Body of pancreas (tissue), 4 donors: Measurements from ENCODE around the gene HACD3. TPM values are rescaled to one million over a fixed set of nuclear protein-coding genes. Genes with fewer than 3 reads are reported as not detected.

Experiments
- ATAC-seq: fragments of 150-250 bp; one replicate; pipeline ENCODE4 v1.9.1; 2016
- DNase-seq, 4 donors: peaks; one replicate each; pipeline ENCODE4 v3.0.0-alpha.2; 2019
- H3K27ac ChIP-seq, 4 donors: fragments of 200-600 bp; sonication (generic); 1 replicate in 3 of 4; 2 replicates in 1 of 4; pipeline versions ENCODE4 v1.5.1 to v1.6.1; 2016 to 2019; ENCODE audit warnings: mild to moderate bottlenecking in 1 of 4, mixed read lengths in 1 of 4, moderate library complexity in 1 of 4
- H3K27me3 ChIP-seq, 2 donors: fragments of 200-600 bp; sonication (generic); one replicate each; pipeline ENCODE4 v1.6.0; 2016; ENCODE audit warnings: mild to moderate bottlenecking in 1 of 2
- H3K36me3 ChIP-seq, 2 donors: fragments of 200-600 bp; sonication (generic); replicated peaks in 1 of 2; 2 replicates each; pipeline ENCODE4 v1.5.1; 2016; ENCODE audit warnings: low read depth in 2 of 2; ENCODE audit not compliant: insufficient read depth in 1 of 2
- H3K4me1 ChIP-seq: fragments of 200-600 bp; sonication (generic); one replicate; pipeline ENCODE4 v1.6.0; 2016
- H3K4me3 ChIP-seq, 2 donors: fragments of 200-600 bp; sonication (generic); 1 replicate in 1 of 2; 2 replicates in 1 of 2; pipeline ENCODE4 v1.5.1; 2016 to 2019
- H3K9me3 ChIP-seq, 3 donors: fragments of 200-600 bp; sonication (generic); 1 replicate in 2 of 3; 2 replicates in 1 of 3; pipeline ENCODE4 v1.5.1; 2016
- CTCF ChIP-seq, 7 experiments: fragments of 450-650 bp in 4 of 7; fragments of 200-600 bp in 3 of 7; sonication (generic) in 3 of 7; IDR thresholded peaks; one replicate each; pipeline ENCODE4 v1.5.1; 2016 to 2019; ENCODE audit warnings: antibody characterized with exemption in 7 of 7
- POLR2A ChIP-seq, 3 donors: fragments of 450-650 bp; IDR thresholded peaks; one replicate each; pipeline ENCODE4 v1.6.1; 2016; ENCODE audit warnings: antibody characterized with exemption in 3 of 3, mild to moderate bottlenecking in 2 of 3
- WGBS, 2 donors: methylation state at CpG; one replicate each; pipeline ENCODE4 v1.1.5; 2017; 5-methylcytosine and 5-hydroxymethylcytosine counted together
- intact Hi-C: fragments of 100-400 bp; cut with DNase I; formaldehyde crosslinking; loops from one replicate; pipeline ENCODE4 v1.15.1; 2023
- total RNA-seq, 2 donors: library from RNA; depleted of rRNA; stranded (reverse); fragments of >200 nt; gene quantifications; one replicate each; pipeline ENCODE4 v1.1.0, GENCODE V29; 2016

The HACD3 gene
- total RNA-seq, 2 donors from 2014 or later: 10.9 to 35.8 TPM

- Histone ChIP-seq H3K9me3 (no peaks in the 10 kb centered on the region), H3K4me3 (no peak overlapping the region), H3K4me1 (peaks cover 28% of the 10 kb centered on the region), H3K36me3 (no peaks in the 10 kb centered on the region), H3K27ac (no peak overlapping the region), H3K27me3 (no peaks in the 10 kb centered on the region)
- intact Hi-C loops: no loop called here
- DNase-seq: no peak
- no peak for TF ChIP-seq CTCF (IDR thresholded peaks at IDR 0.05)
- TF ChIP-seq POLR2A (IDR thresholded peaks at IDR 0.05): no peak
- 79 to 80% methylated on average over 4 of the region's 4 CpGs for WGBS, 2 donors
- ATAC-seq: no peak
These were observed 11.5 kb upstream of the HACD3 start for GRCh38 chr15:65518633-65519285.

- Histone ChIP-seq H3K9me3 (no peaks in the 10 kb centered on the region), H3K27ac (no peak overlapping the region), H3K36me3 (no peaks in the 10 kb centered on the region), H3K27me3 (no peaks in the 10 kb centered on the region), H3K4me1 (peaks cover 8% of the 10 kb centered on the region), H3K4me3 (no peak overlapping the region)
- intact Hi-C loops: no loop called here
- ATAC-seq (no peak), DNase-seq (no peak)
- no peak for TF ChIP-seq CTCF (IDR thresholded peaks at IDR 0.05)
- no peak for TF ChIP-seq POLR2A (IDR thresholded peaks at IDR 0.05)
- WGBS, 2 donors: 69 to 80% methylated on average over 7 of the region's 7 CpGs
These were observed 8.9 kb upstream of the HACD3 start for GRCh38 chr15:65521350-65521749.

- Histone ChIP-seq H3K36me3 (no peaks in the 10 kb centered on the region), H3K27me3 (no peaks in the 10 kb centered on the region), H3K4me3 (no peak overlapping the region), H3K9me3 (no peaks in the 10 kb centered on the region), H3K27ac (no peak overlapping the region), H3K4me1 (no peaks in the 10 kb centered on the region)
- intact Hi-C loops: no loop called here
- ATAC-seq: no peak
- 58 to 61% methylated on average over 10 of the region's 10 CpGs for WGBS, 2 donors
- DNase-seq: no peak
- TF ChIP-seq POLR2A (IDR thresholded peaks at IDR 0.05) (no peak), CTCF (IDR thresholded peaks at IDR 0.05) (no peak)
These were observed 6.0 kb upstream of the HACD3 start for GRCh38 chr15:65524226-65524625.

- DNase-seq: peak in 2 of 4 donors; percentile 17 to 19
- no peaks in the 10 kb centered on the region for H3K27me3 ChIP-seq
- no peak overlapping the region for H3K4me3 ChIP-seq
- no peaks in the 10 kb centered on the region for H3K36me3 ChIP-seq
- WGBS, 2 donors: 91 to 94% methylated on average over 1 of the region's 1 CpG
- intact Hi-C loops: no loop called here
- no peaks in the 10 kb centered on the region for H3K9me3 ChIP-seq
- TF ChIP-seq CTCF (IDR thresholded peaks at IDR 0.05) (no peak), POLR2A (IDR thresholded peaks at IDR 0.05) (no peak)
- H3K27ac ChIP-seq: no peak overlapping the region
- ATAC-seq: no peak
- peaks cover 7% of the 10 kb centered on the region for H3K4me1 ChIP-seq
These were observed 4.6 kb upstream of the HACD3 start for GRCh38 chr15:65525622-65526021.

- Histone ChIP-seq H3K4me3 (no peak overlapping the region), H3K27ac (no peak overlapping the region), H3K9me3 (no peaks in the 10 kb centered on the region), H3K4me1 (peaks cover 33% of the 10 kb centered on the region), H3K27me3 (no peaks in the 10 kb centered on the region), H3K36me3 (no peaks in the 10 kb centered on the region)
- 89 to 92% methylated on average over 20 of the region's 20 CpGs for WGBS, 2 donors
- TF ChIP-seq POLR2A (IDR thresholded peaks at IDR 0.05) (no peak), CTCF (IDR thresholded peaks at IDR 0.05) (no peak)
- no peak for ATAC-seq
- intact Hi-C loops: no loop called here
- DNase-seq: no peak
These were observed 1.7 kb upstream of the HACD3 start for GRCh38 chr15:65528461-65529060.
